ENCODE results near the gene PACSIN2. TPM values are rescaled to one million over a fixed set of nuclear protein-coding genes. Genes with fewer than 3 reads are reported as not detected.

Gene PACSIN2
- polyA plus RNA-seq, 1 donor, result 65.3 TPM

DNA sequence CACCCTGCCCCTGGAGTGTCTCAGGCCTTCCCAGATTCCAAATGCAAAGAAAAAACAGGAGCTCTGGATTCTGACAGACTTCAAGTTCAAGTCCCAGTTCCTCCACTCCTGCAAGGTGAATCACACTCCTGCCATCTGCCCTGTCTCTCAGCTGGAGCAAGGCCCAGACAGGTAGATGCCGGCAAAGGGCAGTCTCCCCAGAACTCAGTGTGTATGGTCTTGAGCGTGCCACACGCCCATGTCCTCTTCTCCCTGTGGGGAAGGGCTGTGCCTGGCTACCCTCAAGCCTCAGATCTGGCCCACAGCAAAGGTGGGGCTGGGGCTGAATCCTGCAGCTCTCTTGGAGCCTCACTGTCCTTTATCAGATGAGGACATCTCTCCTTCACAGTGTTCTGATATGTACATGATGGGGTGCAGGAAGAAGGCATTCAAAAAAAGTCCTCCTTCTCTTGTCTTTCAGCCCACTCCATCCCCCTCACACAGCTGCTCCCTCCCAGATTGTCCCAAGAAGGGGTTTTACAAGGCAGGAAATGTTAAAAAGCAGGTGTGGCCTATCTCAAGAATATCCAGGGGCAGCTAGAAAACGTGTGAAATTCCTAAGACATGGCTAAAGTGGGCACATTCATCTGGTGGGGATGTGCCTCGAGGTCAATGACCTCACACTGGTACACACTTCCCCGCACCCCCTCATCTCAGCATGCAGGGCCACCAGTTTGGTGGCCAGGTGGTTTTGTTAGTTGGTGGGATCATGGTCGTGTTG lies 130.2 kb downstream of the PACSIN2 start:
- no peak for DNase-seq

DNA sequence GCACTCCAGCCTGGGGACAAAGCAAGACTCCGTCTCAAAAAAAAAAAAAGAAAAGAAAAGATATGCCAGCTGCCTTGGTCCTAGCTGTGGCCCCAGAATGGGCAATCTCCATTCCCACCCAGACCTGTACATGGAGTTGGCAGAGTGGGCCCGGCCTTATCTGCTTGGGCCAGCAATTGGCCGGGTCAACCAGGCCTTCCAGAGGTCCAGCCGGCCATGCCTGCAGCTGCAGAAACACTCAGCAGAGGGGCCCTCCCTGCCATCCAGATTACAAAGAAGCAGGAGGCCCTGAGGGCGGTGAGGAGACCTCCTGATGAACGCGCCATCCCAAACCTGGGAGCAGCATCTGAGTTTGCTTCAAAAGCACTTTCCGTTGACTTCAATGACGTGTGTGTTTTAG lies 131.0 kb downstream of the PACSIN2 start:
- no peak for DNase-seq

DNA sequence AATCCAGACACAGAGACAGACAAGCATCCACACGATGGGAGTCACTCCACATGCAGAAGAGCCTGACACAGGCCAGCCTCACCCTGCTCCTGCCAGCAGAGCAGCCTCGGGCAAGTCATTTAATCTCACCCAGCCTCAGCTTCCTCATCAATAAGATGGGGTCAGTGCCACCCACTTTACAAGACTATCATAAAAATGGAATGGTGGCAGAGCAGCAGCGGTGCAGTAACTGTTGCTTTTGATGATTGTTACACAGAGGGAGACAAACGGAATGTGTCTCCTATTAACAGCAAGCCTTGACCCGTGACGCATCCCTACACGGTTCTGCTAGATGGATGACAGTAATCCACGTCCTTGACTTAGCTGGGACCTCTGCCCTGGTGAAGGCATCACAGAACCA lies 131.8 kb downstream of the PACSIN2 start:
- no peak for DNase-seq

DNA sequence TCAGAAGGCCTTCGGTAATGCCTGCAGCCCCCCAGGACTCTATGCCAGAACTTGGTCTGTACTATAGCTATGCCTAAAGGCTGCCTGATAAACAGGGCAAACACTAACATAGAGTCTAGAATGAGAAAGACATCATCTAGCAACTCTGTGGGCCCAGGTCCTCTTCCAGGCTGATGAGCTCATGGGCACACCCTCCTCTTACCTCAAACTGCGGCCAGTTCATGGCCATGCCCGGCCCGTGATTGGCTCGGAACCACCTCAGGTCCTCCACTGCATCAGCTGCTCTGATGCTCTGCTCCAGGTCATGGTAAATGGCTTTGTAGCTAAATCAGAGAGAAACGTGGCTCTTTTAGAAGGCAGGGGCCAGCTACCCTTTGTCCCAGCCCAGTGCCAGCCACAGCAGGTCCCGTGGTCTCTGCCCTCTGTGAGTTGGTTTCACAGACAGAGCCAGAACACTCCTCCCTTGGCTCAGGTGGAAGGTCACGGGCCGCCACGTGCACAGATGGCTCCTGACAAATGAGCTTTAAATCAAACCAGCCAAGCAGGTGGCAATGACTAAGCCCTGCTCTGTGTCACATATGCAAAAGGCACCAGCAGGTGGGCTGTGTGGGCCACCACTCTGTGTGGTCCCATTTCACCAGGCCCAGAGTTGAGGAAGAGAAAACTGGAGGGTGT lies 132.8 kb downstream of the PACSIN2 start:
- DNase-seq, result no peak

GRCh38 chr22:42881298-42881697 lies 133.7 kb downstream of the PACSIN2 start:
- DNase-seq, result no peak

- DNase-seq, result no peak
Observed at GRCh38 chr22:42880815-42881214, 134.1 kb downstream of the PACSIN2 start.

- no peak for DNase-seq
Observed at GRCh38 chr22:42879371-42880021, 135.5 kb downstream of the PACSIN2 start.

DNA sequence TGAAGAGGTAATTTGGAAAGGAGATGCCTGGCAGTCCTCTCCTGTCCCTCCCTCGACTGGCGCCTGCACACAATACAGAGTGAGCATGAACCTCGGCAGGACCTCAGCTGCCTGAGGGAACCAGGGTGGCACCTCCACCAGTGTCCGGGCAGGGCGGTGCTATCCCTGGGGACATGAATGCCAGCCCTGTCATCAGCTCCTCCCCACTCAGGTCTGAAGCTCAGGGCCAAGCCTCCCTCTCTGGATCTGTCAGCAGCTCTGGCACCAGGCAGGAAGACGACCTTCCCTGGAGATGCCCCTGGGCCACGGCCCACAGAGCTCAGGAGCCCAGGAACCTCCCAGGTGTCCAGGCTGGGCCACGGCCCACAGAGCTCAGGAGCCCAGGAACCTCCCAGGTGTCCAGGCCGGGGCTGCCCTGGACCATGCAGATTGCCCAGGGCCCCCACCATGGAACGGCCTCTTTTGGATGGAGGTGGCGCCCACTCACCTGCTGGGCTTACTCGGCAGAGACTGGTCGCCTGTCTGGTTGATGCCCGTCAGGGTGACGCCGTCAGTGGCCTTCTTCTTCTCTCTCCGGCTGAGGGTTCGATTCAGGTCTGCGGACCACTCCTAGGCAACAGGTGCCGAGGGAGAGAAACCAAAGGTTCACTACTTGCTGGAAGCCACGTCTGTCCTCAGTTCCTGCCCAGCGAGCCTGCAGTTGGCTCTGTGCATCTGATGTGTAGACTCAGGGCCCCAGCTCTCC lies 136.2 kb downstream of the PACSIN2 start:
- DNase-seq, result no peak

DNA sequence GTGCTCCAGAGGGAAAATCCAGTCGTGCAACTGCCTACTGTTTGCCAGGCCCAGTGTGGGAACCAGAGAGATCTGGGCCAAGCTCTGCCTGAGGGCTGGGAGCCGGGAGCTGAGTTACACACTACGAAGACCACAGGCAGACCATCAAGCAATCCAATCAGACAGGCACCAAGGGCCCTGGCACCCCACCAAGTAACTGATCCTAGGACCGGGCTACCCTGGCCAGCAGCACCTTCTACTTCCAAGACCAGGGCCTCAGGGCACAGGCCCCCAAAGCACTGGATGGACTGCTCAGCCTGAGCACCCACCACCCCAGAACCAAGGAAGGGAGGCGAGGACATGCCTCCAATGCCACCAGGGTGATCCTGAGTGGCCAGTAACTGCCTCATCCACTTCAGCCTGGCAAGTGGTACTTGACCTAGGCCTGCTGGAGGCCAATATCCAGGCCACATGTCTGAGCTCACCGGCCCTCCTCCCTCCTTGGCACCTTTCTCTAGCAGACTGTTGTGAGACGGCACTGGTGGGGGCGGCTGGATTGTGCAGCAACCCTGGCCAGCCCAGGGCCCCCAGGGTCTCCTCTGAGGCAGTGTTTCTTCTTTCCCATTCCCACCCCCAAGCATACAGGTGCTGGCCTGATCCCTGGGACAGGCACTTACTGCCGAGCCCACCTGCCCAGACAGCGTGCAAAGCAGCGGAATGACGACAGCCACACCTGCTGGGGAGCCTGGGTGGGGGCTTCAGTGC lies 137.2 kb downstream of the PACSIN2 start:
- no peak for DNase-seq

DNA sequence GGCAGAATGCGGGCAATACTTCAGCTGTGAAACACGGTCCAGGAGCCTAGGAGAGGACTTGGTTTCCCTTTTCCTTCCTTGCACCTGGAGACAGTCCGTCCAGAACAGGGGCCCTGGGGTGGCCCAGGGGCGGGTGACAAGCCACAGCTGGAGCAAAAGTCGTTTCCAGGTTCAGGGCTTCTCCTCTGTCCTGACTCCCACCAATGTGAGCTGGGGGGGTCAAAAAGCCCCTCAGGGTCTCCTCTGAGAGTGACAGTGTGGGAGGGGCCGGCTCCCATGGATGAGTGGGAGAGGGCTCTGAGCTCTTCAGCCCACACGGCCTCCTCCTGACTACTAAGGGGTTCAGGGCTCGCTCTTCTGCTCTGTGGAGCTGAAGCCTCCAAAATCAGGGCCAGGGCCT lies 137.8 kb downstream of the PACSIN2 start:
- no peak for DNase-seq

GRCh38 chr22:42876041-42876440 lies 138.9 kb downstream of the PACSIN2 start:
- no peak for DNase-seq

- DNase-seq, result no peak
Observed at GRCh38 chr22:42874010-42874409, 140.9 kb downstream of the PACSIN2 start.

DNA sequence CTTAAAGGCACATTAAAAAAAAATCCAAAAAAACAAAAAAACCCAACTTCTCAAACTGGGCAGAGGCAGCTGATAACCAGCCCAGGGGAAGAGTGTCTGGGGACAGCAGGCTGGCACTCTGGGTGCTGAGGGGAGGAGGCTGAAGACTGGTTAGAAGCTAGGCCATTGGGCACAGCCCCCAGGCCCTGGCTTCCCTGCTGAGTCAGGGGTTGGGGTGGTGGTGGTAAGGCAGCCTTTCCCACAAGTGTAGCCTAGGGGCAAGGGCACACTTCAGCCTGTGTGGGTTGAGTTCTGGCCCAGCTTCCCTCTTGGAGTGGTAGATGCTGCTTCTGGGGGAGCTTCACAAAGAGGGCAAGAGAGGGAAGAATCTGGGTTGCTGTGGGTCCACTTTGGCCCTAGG lies 141.6 kb downstream of the PACSIN2 start:
- DNase-seq, result no peak

GRCh38 chr22:42872821-42873220 lies 142.1 kb downstream of the PACSIN2 start:
- no peak for DNase-seq

GRCh38 chr22:42871146-42872050 lies 143.6 kb downstream of the PACSIN2 start:
- DNase-seq, result no peak

- DNase-seq, result no peak
Observed at GRCh38 chr22:42869888-42870480, 145.0 kb downstream of the PACSIN2 start.

DNA sequence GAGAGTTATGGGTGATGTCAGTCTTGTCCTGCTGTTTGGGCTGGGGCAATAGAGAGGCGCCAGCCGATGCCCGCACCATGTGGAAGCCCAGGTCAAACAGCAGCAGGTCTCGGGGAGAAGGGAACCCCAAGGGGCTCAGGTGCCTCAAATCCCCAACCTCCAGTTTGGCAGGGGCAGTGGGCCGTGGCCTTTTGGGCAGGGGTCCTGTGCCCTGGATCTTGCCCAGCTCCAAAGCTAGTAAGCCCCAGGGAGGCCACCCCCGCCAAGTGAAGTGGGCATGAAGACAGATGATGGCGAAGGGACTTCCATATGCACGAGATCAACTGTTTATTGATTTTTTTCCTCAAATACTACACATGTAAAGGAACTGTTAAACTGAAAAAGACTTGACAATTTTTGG lies 145.5 kb downstream of the PACSIN2 start:
- no peak for DNase-seq

GRCh38 chr22:42868751-42869251 lies 146.1 kb downstream of the PACSIN2 start:
- DNase-seq, result no peak

GRCh38 chr22:42866100-42866499 lies 148.8 kb downstream of the PACSIN2 start:
- DNase-seq, result no peak

DNA sequence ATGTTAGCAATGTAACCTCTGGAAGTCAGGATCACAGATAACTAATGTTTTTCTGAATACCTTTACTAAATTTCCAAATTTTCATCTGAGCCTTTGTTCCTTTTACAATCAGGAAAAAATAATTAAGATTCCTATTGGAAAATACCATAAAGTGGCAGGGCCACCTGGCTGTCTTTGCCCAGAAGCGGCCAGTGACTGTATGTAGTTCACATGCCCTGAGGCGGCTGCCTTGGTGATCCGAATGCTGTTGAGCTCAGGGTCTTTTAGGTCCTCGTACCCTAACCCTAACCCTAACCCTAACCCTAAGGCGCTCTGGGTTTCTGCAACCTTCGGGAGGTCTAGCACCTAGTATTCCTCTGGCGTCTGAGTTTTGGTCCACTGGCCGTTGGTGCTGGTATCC lies 149.4 kb downstream of the PACSIN2 start:
- DNase-seq, result no peak
